A549 (cell line): Measurements from ENCODE around the gene NANS. TPM values are rescaled to one million over a fixed set of nuclear protein-coding genes. Genes with fewer than 3 reads are reported as not detected.

Experiments
- ATAC-seq, 2 experiments: fragments of 200-7000 bp in 1 of 2; fragments of >200 bp in 1 of 2; cut with Nextera tagmentation in 1 of 2; cut with Tn5 transposase in 1 of 2; 3 replicates each; pipeline versions ENCODE4 v1.8.0 to v1.9.1; 2018 to 2020; ENCODE audit warnings: mild to moderate bottlenecking in 1 of 2, moderate library complexity in 1 of 2
- CTCF ChIA-PET: fragments of 300-600 bp; sonication (Branson Sonifier 250); formaldehyde crosslinking; extraction: SDS; loops from one replicate; lab custom pipeline; 2021; ENCODE audit warnings: antibody characterized with exemption, inconsistent platforms; lab: Yijun Ruan, JAX
- POLR2A ChIA-PET: fragments of 350-600 bp; formaldehyde crosslinking; extraction: SDS; loops from one replicate; lab custom pipeline; 2021; ENCODE audit warnings: antibody characterized with exemption, inconsistent platforms; lab: Yijun Ruan, JAX
- DNase-seq, 2 experiments: peaks; one replicate each; pipeline versions ENCODE4 v3.0.0 to v3.0.0-alpha.2; 2011 to 2016; ENCODE audit warnings: low read depth in 1 of 2, low spot score in 1 of 2
- FAIRE-seq: peaks from 2 replicates; lab custom pipeline; 2011; peaks lifted over from hg19 to GRCh38; lab: Jason Lieb, UNC
- H3K27ac ChIP-seq, 2 experiments: fragments of >200 bp; sonication (Bioruptor Twin); formaldehyde crosslinking; 3 replicates each; pipeline ENCODE4 v1.5.1; 2016 to 2017
- H3K4me1 ChIP-seq: fragments of >200 bp; sonication (Bioruptor Twin); formaldehyde crosslinking; 3 replicates; pipeline ENCODE4 v1.6.1; 2016
- H3K4me2 ChIP-seq: fragments of >200 bp; sonication (Bioruptor Twin); formaldehyde crosslinking; 3 replicates; pipeline ENCODE4 v1.6.1; 2016
- H3K4me3 ChIP-seq: fragments of >200 bp; sonication (Bioruptor Twin); formaldehyde crosslinking; 3 replicates; pipeline ENCODE4 v1.5.1; 2016
- H3K9me3 ChIP-seq: fragments of >200 bp; sonication (Bioruptor Twin); formaldehyde crosslinking; 3 replicates; pipeline ENCODE4 v1.6.1; 2016
- BHLHE40 ChIP-seq: IDR thresholded peaks from 2 replicates; pipeline ENCODE4 v1.6.1; 2012; ENCODE audit warnings: low read depth, low read length, inconsistent platforms
- CEBPB ChIP-seq, 2 experiments: fragments of >200 bp in 1 of 2; sonication (Bioruptor Twin) in 1 of 2; formaldehyde crosslinking in 1 of 2; IDR thresholded peaks; 2 replicates each; pipeline ENCODE4 v1.6.1; 2012 to 2016
- CHD2 ChIP-seq: fragments of 150-350 bp; IDR thresholded peaks from 2 replicates; pipeline ENCODE4 v1.6.1; 2014; ENCODE audit warnings: low read length; ENCODE audit not compliant: partially characterized antibody
- E2F6 ChIP-seq: IDR thresholded peaks from 2 replicates; pipeline ENCODE4 v1.6.1; 2012; ENCODE audit warnings: low read depth, borderline replicate concordance
- ESRRA ChIP-seq: fragments of 150-350 bp; IDR thresholded peaks from 2 replicates; pipeline ENCODE4 v1.6.1; 2014; ENCODE audit warnings: mild to moderate bottlenecking, low read length, borderline replicate concordance
- HDAC2 ChIP-seq: fragments of 200-600 bp; sonication (generic); IDR thresholded peaks from 2 replicates; pipeline ENCODE4 v1.6.1; 2016
- HES2 ChIP-seq: fragments of >200 bp; sonication (Bioruptor Twin); formaldehyde crosslinking; IDR thresholded peaks from 2 replicates; pipeline ENCODE4 v1.6.1; 2016
- HOXB5 ChIP-seq: fragments of 250-450 bp; sonication (Bioruptor Pico); IDR thresholded peaks from 2 replicates; pipeline ENCODE4 v1.5.0; 2020; ENCODE audit warnings: mild to moderate bottlenecking, moderate library complexity
- JUN ChIP-seq, 2 experiments: fragments of >200 bp; sonication (Bioruptor Twin); formaldehyde crosslinking; IDR thresholded peaks; 2 replicates in 1 of 2; 3 replicates in 1 of 2; pipeline ENCODE4 v1.6.1; 2016 to 2017
- KDM1A ChIP-seq: fragments of 200-600 bp; sonication (generic); IDR thresholded peaks from 2 replicates; pipeline ENCODE4 v1.6.1; 2016; ENCODE audit warnings: low read depth, mild to moderate bottlenecking
- MAFK ChIP-seq: fragments of 450-650 bp; IDR thresholded peaks from 2 replicates; pipeline ENCODE4 v1.6.1; 2014; ENCODE audit not compliant: partially characterized antibody
- MYC ChIP-seq: IDR thresholded peaks from 2 replicates; pipeline ENCODE4 v1.6.1; 2012; ENCODE audit warnings: mild to moderate bottlenecking, inconsistent platforms, low read length, improper control_type of control experiment, borderline replicate concordance
- POLR2AphosphoS2 ChIP-seq: conservative IDR thresholded peaks from 2 replicates; pipeline ENCODE4 v1.6.1; 2012; ENCODE audit warnings: low read length, improper control_type of control experiment, inconsistent platforms
- RAD21 ChIP-seq, 2 experiments: fragments of >200 bp in 1 of 2; sonication (Bioruptor Twin) in 1 of 2; formaldehyde crosslinking in 1 of 2; IDR thresholded peaks in 1 of 2; conservative IDR thresholded peaks in 1 of 2; 2 replicates in 1 of 2; 3 replicates in 1 of 2; pipeline ENCODE4 v1.6.1; 2012 to 2018; ENCODE audit warnings: inconsistent platforms in 1 of 2
- RARB ChIP-seq: fragments of 250-450 bp; sonication (Bioruptor Pico); IDR thresholded peaks from 2 replicates; pipeline ENCODE4 v1.8.0; 2021; ENCODE audit warnings: mild to moderate bottlenecking, moderate library complexity
- RCOR1 ChIP-seq: fragments of 150-350 bp; IDR thresholded peaks from 2 replicates; pipeline ENCODE4 v1.6.1; 2014; ENCODE audit warnings: antibody characterized with exemption, low read length, low read depth
- TP53 ChIP-seq: fragments of 250-450 bp; sonication (Bioruptor Pico); IDR thresholded peaks from 2 replicates; pipeline ENCODE4 v1.5.0; 2021; ENCODE audit warnings: mild to moderate bottlenecking, moderate library complexity
- ZC3H11A ChIP-seq: fragments of 450-650 bp; IDR thresholded peaks from 2 replicates; pipeline ENCODE4 v1.6.1; 2014; ENCODE audit warnings: antibody characterized with exemption, mild to moderate bottlenecking
- ZNF302 ChIP-seq: fragments of 250-450 bp; sonication (Bioruptor Pico); IDR thresholded peaks from 2 replicates; pipeline ENCODE4 v1.9.0; 2021; ENCODE audit warnings: inconsistent platforms, mild to moderate bottlenecking, moderate library complexity
- ZSCAN20 ChIP-seq: fragments of 250-450 bp; sonication (Bioruptor Pico); IDR thresholded peaks from 2 replicates; pipeline ENCODE4 v1.8.0; 2022; ENCODE audit warnings: mild to moderate bottlenecking, moderate library complexity
- WGBS: methylation state at CpG from one replicate; pipeline ENCODE4 v1.1.6; 2017; ENCODE audit errors: missing lambda C conversion rate; 5-methylcytosine and 5-hydroxymethylcytosine counted together
- polyA plus RNA-seq, 4 experiments: library from polyadenylated mRNA; depleted of rRNA in 3 of 4; stranded (reverse); fragments of >200 nt; fragmentation: RNase III in 1 of 4; extraction: RNeasy Plus Mini Kit Qiagen cat#74134 plus additional on column Dnase treatment in 1 of 4; gene quantifications; 2 replicates in 3 of 4; 3 replicates in 1 of 4; pipeline ENCODE4 v1.2.3, GENCODE V29; 2011 to 2017
- TF ChIP-seq, protein P1 (sequence below): IDR thresholded peaks from 2 replicates; pipeline ENCODE4 v1.6.1; 2012

The NANS gene
- polyA plus RNA-seq, 2 of the 4 experiments (the other 2 are of a cell fraction), result 56.8 to 70.2 TPM

DNA sequence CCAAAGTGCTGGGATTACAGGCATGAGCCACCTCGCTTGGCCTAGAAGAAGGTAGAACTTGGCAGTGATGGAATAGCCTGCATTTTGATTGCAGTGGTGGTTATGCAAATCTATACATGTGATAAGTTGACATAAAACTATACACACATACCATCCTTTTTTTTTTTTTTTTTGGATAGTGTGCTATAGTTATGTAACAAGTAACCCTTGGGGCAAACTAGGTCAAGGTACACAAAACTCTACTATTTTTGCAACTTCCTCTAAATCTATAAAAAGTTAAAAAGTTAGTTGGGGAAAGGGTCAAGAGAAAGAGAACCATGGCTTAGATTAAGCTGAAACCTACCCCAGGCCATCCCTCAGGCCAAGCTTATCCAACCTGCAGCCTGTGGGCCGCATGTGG is 51.4 kb downstream of the NANS start:
- CTCF ChIA-PET, result interaction anchor here (0.7 to 1.0 kb wide), 2 partner anchors 14 to 152 kb away, joined by 3 to 4 read pairs; no protein-coding TSS in a partner anchor

GRCh38 chr9:98108531-98109031 is 52.0 kb downstream of the NANS start:
- TF ChIP-seq ZSCAN20 (CRISPR knock-in tag) (no peak), JUN (IDR thresholded peaks at IDR 0.05) (no peak)
- CTCF ChIA-PET, result interaction anchor here (0.7 to 1.3 kb wide), 4 partner anchors 15 to 151 kb away, joined by 3 to 4 read pairs (median 3); no protein-coding TSS in a partner anchor
- H3K4me3 ChIP-seq, result no peak overlapping the region
- POLR2A ChIA-PET, result interaction anchor here (1.7 kb wide), 1 partner anchor 10 kb away, joined by 4 read pairs; the partner anchor contains the start of gene TRIM14
- H3K4me1 ChIP-seq, result no peaks in the 10 kb centered on the region
- no peaks in the 10 kb centered on the region for H3K9me3 ChIP-seq
- no peak for ATAC-seq
- WGBS, result 79% methylated on average over 5 of the region's 5 CpGs
- H3K4me2 ChIP-seq, result no peak overlapping the region
- H3K27ac ChIP-seq, result no peak overlapping the region
- FAIRE-seq, result no peak
- DNase-seq, result no peak

More for the DNA sequence above, 51.4 kb downstream of the NANS start:
- Histone ChIP-seq H3K27ac (no peak overlapping the region), H3K4me3 (no peak overlapping the region)
- no peak for FAIRE-seq
- no peak for TF ChIP-seq ZSCAN20 (CRISPR knock-in tag)
- no peak for TF ChIP-seq ESRRA
- TF ChIP-seq KDM1A, result no peak
- no peak for TF ChIP-seq ZC3H11A
- TF ChIP-seq CEBPB (IDR thresholded peaks at IDR 0.05), result no peak
- no peak for TF ChIP-seq TP53 (CRISPR knock-in tag)
- TF ChIP-seq HES2, result no peak
- TF ChIP-seq RAD21 (conservative IDR thresholded peaks at IDR 0.05 in 1 of 2, IDR thresholded peaks at IDR 0.05 in 1 of 2), result no peak
- TF ChIP-seq HOXB5, result no peak
- no peak for TF ChIP-seq MYC
- TF ChIP-seq ZNF302 (CRISPR knock-in tag), result no peak
- TF ChIP-seq E2F6, result no peak
- no peak for TF ChIP-seq POLR2AphosphoS2
- TF ChIP-seq CHD2, result no peak
- TF ChIP-seq HDAC2, result no peak
- TF ChIP-seq, protein P1, sequence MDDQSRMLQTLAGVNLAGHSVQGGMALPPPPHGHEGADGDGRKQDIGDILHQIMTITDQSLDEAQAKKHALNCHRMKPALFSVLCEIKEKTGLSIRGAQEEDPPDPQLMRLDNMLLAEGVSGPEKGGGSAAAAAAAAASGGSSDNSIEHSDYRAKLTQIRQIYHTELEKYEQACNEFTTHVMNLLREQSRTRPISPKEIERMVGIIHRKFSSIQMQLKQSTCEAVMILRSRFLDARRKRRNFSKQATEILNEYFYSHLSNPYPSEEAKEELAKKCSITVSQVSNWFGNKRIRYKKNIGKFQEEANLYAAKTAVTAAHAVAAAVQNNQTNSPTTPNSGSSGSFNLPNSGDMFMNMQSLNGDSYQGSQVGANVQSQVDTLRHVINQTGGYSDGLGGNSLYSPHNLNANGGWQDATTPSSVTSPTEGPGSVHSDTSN, result no peak
- no peak for TF ChIP-seq RCOR1
- TF ChIP-seq BHLHE40, result no peak
- TF ChIP-seq, all 56 proteins: peak for 0
- POLR2A ChIA-PET, result interaction anchor here (1.7 kb wide), 1 partner anchor 11 kb away, joined by 4 read pairs; the partner anchor contains the start of gene TRIM14
- H3K4me2 ChIP-seq, result no peak overlapping the region
- 92% methylated on average over 2 of the region's 2 CpGs for WGBS
- ATAC-seq (no peak), DNase-seq (no peak)
- no peaks in the 10 kb centered on the region for H3K9me3 ChIP-seq
- no peaks in the 10 kb centered on the region for H3K4me1 ChIP-seq

GRCh38 chr9:98109052-98109451 is 52.5 kb downstream of the NANS start:
- DNase-seq (no peak), FAIRE-seq (no peak), ATAC-seq (no peak)
- POLR2A ChIA-PET, result interaction anchor here (1.7 kb wide), 1 partner anchor 10 kb away, joined by 4 read pairs; the partner anchor contains the start of gene TRIM14
- CTCF ChIA-PET, result interaction anchor here (0.9 to 1.9 kb wide), 5 partner anchors 10 to 185 kb away, joined by 3 to 6 read pairs (median 3); partner anchors contain the start of gene TRIM14
- H3K4me3 ChIP-seq, result no peak overlapping the region
- H3K4me2 ChIP-seq, result no peak overlapping the region
- no peak overlapping the region for H3K27ac ChIP-seq
- 79% methylated on average over 3 of the region's 3 CpGs for WGBS
- no peaks in the 10 kb centered on the region for H3K4me1 ChIP-seq
- no peaks in the 10 kb centered on the region for H3K9me3 ChIP-seq
- TF ChIP-seq RARB (CRISPR knock-in tag), result no peak
- TF ChIP-seq MAFK, result no peak
